ENCODE data around the gene VEZF1.

The VEZF1 gene

DNA sequence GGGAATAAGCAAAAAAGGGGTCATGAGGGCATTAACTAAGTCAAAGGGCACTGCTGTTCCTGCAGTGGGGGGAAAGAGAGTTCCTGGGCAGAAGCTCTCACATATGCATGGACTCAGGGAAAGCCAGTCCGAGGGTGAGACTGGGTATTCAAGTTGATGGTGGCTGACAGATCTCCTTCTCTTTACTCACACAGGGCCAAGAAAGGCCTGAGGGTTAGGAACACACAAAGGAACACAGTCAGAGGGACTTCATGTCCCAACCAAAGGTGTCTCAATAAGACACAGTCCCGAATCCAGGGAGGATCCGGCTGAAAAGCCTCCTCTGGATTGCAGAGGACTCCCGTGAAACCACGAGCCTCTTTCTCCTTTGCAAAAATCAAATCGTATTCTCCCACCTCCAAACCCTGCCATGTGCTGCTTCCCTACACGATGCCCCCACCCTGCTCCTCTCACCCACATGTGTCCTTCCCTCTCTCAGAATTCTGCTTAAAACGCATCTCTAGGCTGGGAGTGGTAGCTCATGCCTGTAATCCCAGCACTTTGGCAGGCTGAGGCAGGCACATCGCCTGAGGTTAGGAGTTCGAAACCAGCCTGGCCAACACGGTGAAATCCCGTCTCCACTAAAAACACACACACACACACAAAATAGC, 56.4 kb downstream of the VEZF1 start:
- in situ Hi-C loops (cut with MboI; ENCODE audit: low sequenced_read_pairs) = no loop called here

DNA sequence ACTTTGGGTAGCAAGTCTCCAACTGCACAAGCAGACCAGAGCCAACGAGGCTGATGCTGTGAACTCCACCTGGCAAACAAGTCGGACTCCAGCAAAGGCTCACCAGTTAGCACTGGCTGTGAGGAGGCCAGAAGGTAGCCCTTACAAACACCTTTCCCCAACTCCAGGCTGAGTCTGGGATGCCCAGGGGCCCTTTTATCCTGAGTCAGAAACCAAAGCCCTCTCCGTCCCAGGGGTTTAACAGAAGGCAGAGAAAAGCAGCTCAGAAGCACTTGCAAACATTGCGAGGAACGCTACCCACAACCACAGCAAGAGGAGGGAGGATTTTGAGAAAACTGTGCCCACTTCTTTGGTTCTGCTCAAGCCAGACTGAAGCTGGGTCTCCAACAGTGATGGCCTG, 57.8 kb downstream of the VEZF1 start:
- no peaks in the 10 kb centered on the region for H3K27me3 ChIP-seq (ENCODE audit: low read depth)
- H3K4me3 ChIP-seq = no peak overlapping the region
- H3K9me3 ChIP-seq = no peaks in the 10 kb centered on the region
- no peak for DNase-seq (ENCODE audit: low spot score in 2 of 2)
- no peaks in the 10 kb centered on the region for H3K36me3 ChIP-seq (replicated peaks)
- in situ Hi-C loops (cut with MboI; ENCODE audit: low sequenced_read_pairs) = no loop called here
- H3K4me1 ChIP-seq = peaks cover 9% of the 10 kb centered on the region

More for the DNA sequence above, 56.4 kb downstream of the VEZF1 start:
- no peaks in the 10 kb centered on the region for H3K27me3 ChIP-seq (ENCODE audit: low read depth)
- no peak overlapping the region for H3K4me3 ChIP-seq
- H3K4me1 ChIP-seq = peaks cover 19% of the 10 kb centered on the region
- no peak for DNase-seq (ENCODE audit: low spot score in 2 of 2)
- no peaks in the 10 kb centered on the region for H3K36me3 ChIP-seq (replicated peaks)
- H3K9me3 ChIP-seq = no peaks in the 10 kb centered on the region

DNA sequence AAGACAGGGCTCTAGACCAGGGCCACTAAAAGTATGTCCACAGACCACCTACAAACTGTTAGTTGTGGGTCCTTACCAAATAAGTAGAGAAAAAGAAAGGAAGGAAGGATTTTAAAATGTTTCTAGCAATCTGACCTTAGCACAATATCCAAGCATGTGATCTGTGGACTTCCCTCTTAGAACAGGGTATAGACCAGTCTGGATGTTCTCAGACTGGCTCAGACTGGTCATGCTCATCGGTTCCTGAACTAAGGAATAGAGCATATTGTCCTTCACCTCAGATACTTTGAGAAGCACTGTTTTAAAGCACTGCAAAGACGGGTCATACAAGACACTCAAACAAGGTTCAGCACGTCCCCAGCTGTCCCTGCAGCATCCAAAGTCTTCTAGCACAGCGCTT, 58.7 kb downstream of the VEZF1 start:
- H3K27me3 ChIP-seq (ENCODE audit: low read depth) = no peaks in the 10 kb centered on the region

DNA sequence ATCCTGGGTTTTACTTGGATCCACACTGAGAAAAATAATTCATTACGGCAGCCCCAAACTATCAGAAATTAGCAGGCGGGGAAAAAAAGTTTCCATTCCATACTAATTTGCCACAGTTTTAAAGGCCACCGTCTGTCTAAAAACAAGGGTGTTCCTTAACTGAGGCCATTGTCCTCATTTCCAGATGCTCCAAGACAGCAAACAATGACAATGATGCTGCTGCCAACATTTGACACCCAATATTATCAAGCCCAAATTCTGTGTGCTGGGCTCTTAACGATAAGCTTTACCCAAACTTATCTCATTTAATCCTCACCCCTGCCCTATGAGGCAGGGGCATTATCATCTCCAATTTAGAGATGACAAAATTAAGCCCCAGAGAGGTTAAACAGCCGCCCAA, 59.1 kb downstream of the VEZF1 start:
- Histone ChIP-seq H3K27me3 (ENCODE audit: low read depth) (no peaks in the 10 kb centered on the region), H3K4me1 (peaks cover 5% of the 10 kb centered on the region), H3K4me3 (no peak overlapping the region), H3K9me3 (no peaks in the 10 kb centered on the region), H3K36me3 (replicated peaks) (no peaks in the 10 kb centered on the region)
- in situ Hi-C loops (cut with MboI; ENCODE audit: low sequenced_read_pairs) = no loop called here
- DNase-seq (ENCODE audit: low spot score in 2 of 2) = no peak

More for the DNA sequence above, 58.7 kb downstream of the VEZF1 start:
- no peak for DNase-seq (ENCODE audit: low spot score in 2 of 2)
- peaks cover 5% of the 10 kb centered on the region for H3K4me1 ChIP-seq
- no peaks in the 10 kb centered on the region for H3K9me3 ChIP-seq
- no peaks in the 10 kb centered on the region for H3K36me3 ChIP-seq (replicated peaks)
- in situ Hi-C loops (cut with MboI; ENCODE audit: low sequenced_read_pairs) = no loop called here
- no peak overlapping the region for H3K4me3 ChIP-seq

DNA sequence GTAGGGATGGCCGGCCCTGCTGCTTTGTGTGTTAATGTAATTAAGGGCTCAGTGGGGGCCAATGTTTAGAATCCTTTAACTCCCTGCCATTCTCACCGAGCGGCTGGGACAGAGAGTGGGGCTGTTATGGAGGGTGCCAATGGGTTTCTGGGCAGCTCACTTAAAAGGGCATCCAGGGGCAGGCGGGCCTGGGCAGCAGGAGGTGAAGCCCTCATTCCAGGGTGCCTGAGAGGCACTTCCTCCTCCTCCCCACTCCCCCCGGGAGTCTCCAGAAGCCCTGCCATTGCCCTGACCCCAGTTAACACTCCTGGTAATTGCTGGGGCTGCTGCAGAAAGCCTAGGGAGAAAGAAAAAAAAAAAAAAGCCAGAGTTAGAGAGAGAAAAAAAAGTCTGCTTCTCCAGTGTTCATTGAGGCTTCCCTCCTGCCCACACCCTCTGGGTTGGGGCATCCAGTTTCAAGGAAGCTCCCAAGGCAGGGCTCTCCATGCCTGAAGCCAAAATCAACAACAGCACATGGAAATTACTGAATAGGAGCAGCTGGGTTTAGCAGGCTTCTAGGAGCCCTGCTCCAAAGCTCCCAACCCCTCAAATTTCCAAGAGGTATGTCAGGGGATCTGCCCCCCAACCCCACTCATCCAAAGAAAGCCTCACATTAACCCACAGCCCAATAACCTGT, 60.9 kb downstream of the VEZF1 start:
- H3K36me3 ChIP-seq (replicated peaks) = no peaks in the 10 kb centered on the region
- in situ Hi-C loops (cut with MboI; ENCODE audit: low sequenced_read_pairs) = no loop called here
- H3K9me3 ChIP-seq = no peaks in the 10 kb centered on the region
- H3K4me3 ChIP-seq = no peak overlapping the region
- no peaks in the 10 kb centered on the region for H3K27me3 ChIP-seq (ENCODE audit: low read depth)
- H3K4me1 ChIP-seq = peaks cover 13% of the 10 kb centered on the region
- DNase-seq (ENCODE audit: low spot score in 2 of 2) = no peak

DNA sequence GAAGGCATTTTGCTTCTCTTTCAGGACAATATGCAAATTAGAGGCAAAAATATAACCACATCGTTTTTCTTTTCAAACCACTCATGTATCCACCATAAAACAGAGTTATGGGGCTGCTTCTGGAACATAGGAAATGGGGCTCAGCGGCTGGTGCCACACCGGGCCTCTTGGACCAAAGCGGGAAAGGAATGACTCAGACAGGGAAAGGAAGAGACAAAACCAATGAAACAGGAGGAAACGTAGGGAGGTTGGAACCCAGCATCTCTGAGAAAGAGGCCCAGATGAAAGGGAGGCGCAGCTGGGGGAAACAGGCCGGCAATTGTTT, 61.4 kb downstream of the VEZF1 start:
- no peak overlapping the region for H3K4me3 ChIP-seq
- in situ Hi-C loops (cut with MboI; ENCODE audit: low sequenced_read_pairs) = no loop called here
- peaks cover 18% of the 10 kb centered on the region for H3K4me1 ChIP-seq
- DNase-seq (ENCODE audit: low spot score in 2 of 2) = no peak
- no peaks in the 10 kb centered on the region for H3K27me3 ChIP-seq (ENCODE audit: low read depth)
- H3K36me3 ChIP-seq (replicated peaks) = no peaks in the 10 kb centered on the region
- H3K9me3 ChIP-seq = no peaks in the 10 kb centered on the region

- in situ Hi-C loops (cut with MboI; ENCODE audit: low sequenced_read_pairs) = no loop called here
Observed at GRCh38 chr17:57925361-57925990, 62.6 kb downstream of the VEZF1 start.

GRCh38 chr17:57924677-57925076, 63.4 kb downstream of the VEZF1 start:
- Histone ChIP-seq H3K27me3 (ENCODE audit: low read depth) (no peaks in the 10 kb centered on the region), H3K4me1 (peaks cover 25% of the 10 kb centered on the region), H3K9me3 (no peaks in the 10 kb centered on the region), H3K4me3 (no peak overlapping the region), H3K36me3 (replicated peaks) (no peaks in the 10 kb centered on the region)
- in situ Hi-C loops (cut with MboI; ENCODE audit: low sequenced_read_pairs) = no loop called here
- no peak for DNase-seq (ENCODE audit: low spot score in 2 of 2)

More at GRCh38 chr17:57925361-57925990, 62.6 kb downstream of the VEZF1 start:
- DNase-seq (ENCODE audit: low spot score in 2 of 2) = no peak
- H3K4me3 ChIP-seq = no peak overlapping the region
- H3K9me3 ChIP-seq = no peaks in the 10 kb centered on the region
- H3K4me1 ChIP-seq = peaks cover 25% of the 10 kb centered on the region
- H3K36me3 ChIP-seq (replicated peaks) = no peaks in the 10 kb centered on the region
- H3K27me3 ChIP-seq (ENCODE audit: low read depth) = no peaks in the 10 kb centered on the region

Data from HAP-1 (cell line).